OCI-LY7 (cell line): ENCODE measurements around the gene MEF2D. TPM values are rescaled to one million over a fixed set of nuclear protein-coding genes. Genes with fewer than 3 reads are reported as not detected.
A peak's percentile ranks its signal among the peaks of the same experiment; 100 is the strongest.

Source experiments
- BruUV-seq: library from RNA; stranded (reverse); fragments of 400-500 nt; replicated peaks from 2 replicates; lab custom pipeline; 2021; lab: Mats Ljungman, UMichigan
- CTCF ChIA-PET: fragments of 300-600 bp; sonication (Branson Sonifier 250); formaldehyde crosslinking; loops from one replicate; lab custom pipeline; 2022; ENCODE audit warnings: antibody characterized with exemption; ENCODE audit not compliant: unreplicated experiment; lab: Charles Lee
- POLR2A ChIA-PET: fragments of 300-600 bp; sonication (Branson Sonifier 250); formaldehyde crosslinking; loops from one replicate; lab custom pipeline; 2022; ENCODE audit warnings: antibody characterized with exemption; lab: Charles Lee
- DNase-seq: peaks from one replicate; pipeline ENCODE4 v3.0.0-alpha.2; 2015; ENCODE audit warnings: low spot score
- H2AFZ ChIP-seq: fragments of 200-600 bp; sonication (generic), shearing (Covaris generic); 2 replicates; pipeline ENCODE4 v1.6.1; 2014; ENCODE audit warnings: mild to moderate bottlenecking, antibody characterized with exemption, low read length, moderate library complexity
- H3K27ac ChIP-seq: fragments of 200-600 bp; sonication (generic); 2 replicates; pipeline ENCODE4 v1.5.1; 2014; ENCODE audit warnings: mixed run types, low read depth, mild to moderate bottlenecking, moderate library complexity, low read length, inconsistent platforms; ENCODE audit not compliant: poor library complexity, severe bottlenecking
- H3K36me3 ChIP-seq: fragments of 200-600 bp; sonication (generic); 2 replicates; pipeline ENCODE4 v1.6.1; 2014; ENCODE audit warnings: mild to moderate bottlenecking, antibody characterized with exemption, low read length, moderate library complexity, mixed read lengths; ENCODE audit not compliant: insufficient read depth
- H3K4me1 ChIP-seq: fragments of 200-600 bp; sonication (generic); 2 replicates; pipeline ENCODE4 v1.5.1; 2014; ENCODE audit warnings: mild to moderate bottlenecking, low read length; ENCODE audit not compliant: insufficient read depth, poor library complexity, severe bottlenecking
- H3K4me2 ChIP-seq: fragments of 200-600 bp; sonication (generic); 2 replicates; pipeline ENCODE4 v1.6.1; 2014; ENCODE audit warnings: mild to moderate bottlenecking, low read length
- H3K4me3 ChIP-seq: fragments of 200-600 bp; sonication (generic); 2 replicates; pipeline ENCODE4 v1.5.1; 2014; ENCODE audit warnings: mild to moderate bottlenecking, low read depth, low read length; ENCODE audit not compliant: poor library complexity, severe bottlenecking
- H3K79me2 ChIP-seq: fragments of 200-600 bp; sonication (generic); 2 replicates; pipeline ENCODE4 v1.6.1; 2016; ENCODE audit warnings: low read depth, mild to moderate bottlenecking, low read length, moderate library complexity, mixed read lengths; ENCODE audit not compliant: insufficient read depth
- H3K9me2 ChIP-seq: fragments of 200-600 bp; sonication (generic); 2 replicates; pipeline ENCODE4 v1.6.1; 2016; ENCODE audit warnings: mild to moderate bottlenecking, low read length, mixed read lengths; ENCODE audit not compliant: insufficient read depth
- H3K9me3 ChIP-seq: fragments of 200-600 bp; sonication (generic); 2 replicates; pipeline ENCODE4 v1.6.1; 2014; ENCODE audit warnings: mild to moderate bottlenecking, mixed run types, low read length, mixed read lengths
- H4K20me1 ChIP-seq: fragments of 200-600 bp; sonication (generic); 2 replicates; pipeline ENCODE4 v1.6.1; 2014; ENCODE audit warnings: mild to moderate bottlenecking, antibody characterized with exemption, low read length, moderate library complexity, mixed read lengths; ENCODE audit not compliant: insufficient read depth
- CTCF ChIP-seq: fragments of 200-600 bp; sonication (generic); conservative IDR thresholded peaks from 2 replicates; pipeline ENCODE4 v1.5.1; 2014; ENCODE audit warnings: mild to moderate bottlenecking, antibody characterized with exemption, low read length, moderate library complexity, mixed read lengths
- EZH2phosphoT487 ChIP-seq: fragments of 200-600 bp; sonication (generic); IDR thresholded peaks from 2 replicates; pipeline ENCODE4 v1.6.1; 2018; ENCODE audit warnings: low read depth, borderline replicate concordance, mild to moderate bottlenecking, mixed run types, antibody characterized with exemption, low read length, moderate library complexity, mixed read lengths
- intact Hi-C: fragments of 100-400 bp; cut with micrococcal nuclease; formaldehyde crosslinking; loops from one replicate; pipeline ENCODE4 v1.10.0; 2022; ENCODE audit not compliant: unreplicated experiment
- total RNA-seq, 2 experiments: library from RNA; depleted of rRNA in 1 of 2; stranded (reverse); fragments of >200 nt in 1 of 2; shearing (Covaris generic) in 1 of 2; gene quantifications; 2 replicates each; pipeline ENCODE4 v1.2.3, GENCODE V29; 2014 to 2022

The MEF2D gene
- total RNA-seq, 2 experiments from 2014 or later = 42.7 to 92.3 TPM

GRCh38 chr1:156492591-156493080 is 7.9 kb downstream of the MEF2D start:
- H3K4me3 ChIP-seq = peak overlapping the region; percentile 98
- POLR2A ChIA-PET = interaction anchor here (1.0 to 7.1 kb wide), 6 partner anchors 8 to 59 kb away, joined by 3 to 179 read pairs (median 8); partner anchors contain the start of gene MEF2D
- H3K4me1 ChIP-seq = peaks cover 98% of the 10 kb centered on the region
- intact Hi-C loops = loop anchor here (1.0 to 10.0 kb wide), 5 partner anchors 8 to 1628 kb away; partner anchors contain the start of genes CCT3, MEF2D, SEMA4A and TSACC
- CTCF ChIA-PET = interaction anchor here (0.5 to 4.0 kb wide), 6 partner anchors 9 to 391 kb away, joined by 5 to 28 read pairs (median 10); partner anchors contain the start of gene MEF2D
- H2AFZ ChIP-seq = no peak overlapping the region
- H3K27ac ChIP-seq = peak overlapping the region; percentile 98
- H4K20me1 ChIP-seq = peaks cover 5% of the 10 kb centered on the region; the same call in 1 of the 2 replicates
- DNase-seq = peak; percentile 97
- no peak for TF ChIP-seq CTCF
- TF ChIP-seq EZH2phosphoT487 = no peak
- H3K9me3 ChIP-seq = no peaks in the 10 kb centered on the region
- no peaks in the 10 kb centered on the region for H3K9me2 ChIP-seq
- H3K36me3 ChIP-seq = peaks cover 63% of the 10 kb centered on the region
- H3K79me2 ChIP-seq = peaks cover 97% of the 10 kb centered on the region
- H3K4me2 ChIP-seq = peak overlapping the region; percentile 91
- BruUV-seq = no TSS peak

- TSS peak; percentile 69 for BruUV-seq
- Histone ChIP-seq H3K79me2 (peaks cover 97% of the 10 kb centered on the region), H3K27ac (peak overlapping the region; percentile 98), H3K9me2 (no peaks in the 10 kb centered on the region), H3K4me3 (peak overlapping the region; percentile 98), H3K4me2 (peak overlapping the region; percentile 91), H3K4me1 (peaks cover 98% of the 10 kb centered on the region), H3K9me3 (no peaks in the 10 kb centered on the region), H4K20me1 (peaks cover 5% of the 10 kb centered on the region; the same call in 1 of the 2 replicates), H2AFZ (no peak overlapping the region), H3K36me3 (peaks cover 63% of the 10 kb centered on the region)
- DNase-seq = peak; percentile 89
- ChIA-PET POLR2A (interaction anchor here (0.8 to 7.1 kb wide), 6 partner anchors 8 to 35 kb away, joined by 3 to 179 read pairs (median 8); partner anchors contain the start of gene MEF2D), CTCF (interaction anchor here (0.9 to 4.0 kb wide), 4 partner anchors 9 to 94 kb away, joined by 3 to 28 read pairs (median 20); partner anchors contain the start of gene MEF2D)
- TF ChIP-seq EZH2phosphoT487 = no peak
- intact Hi-C loops = loop anchor here (1.0 to 10.0 kb wide), 5 partner anchors 8 to 1627 kb away; partner anchors contain the start of genes CCT3, MEF2D, SEMA4A and TSACC
Observed at GRCh38 chr1:156492013-156492590, 8.5 kb downstream of the MEF2D start.
